Stomach (tissue), 4 donors: ENCODE results near the gene EXOC4.

Experiments
- POLR2A ChIP-seq, 4 donors: fragments of 450-650 bp; IDR thresholded peaks; one replicate each; pipeline ENCODE4 v1.6.1; 2016; ENCODE audit warnings: antibody characterized with exemption in 4 of 4, control low read depth in 2 of 4, mild to moderate bottlenecking in 1 of 4, moderate library complexity in 1 of 4
- TF ChIP-seq, protein P1 (sequence below), 7 experiments: fragments of 450-650 bp in 4 of 7; fragments of 200-600 bp in 3 of 7; sonication (generic) in 3 of 7; IDR thresholded peaks; one replicate each; pipeline ENCODE4 v1.5.1; 2016 to 2019; ENCODE audit warnings: antibody characterized with exemption in 7 of 7, control low read depth in 2 of 7, mild to moderate bottlenecking in 1 of 7

DNA sequence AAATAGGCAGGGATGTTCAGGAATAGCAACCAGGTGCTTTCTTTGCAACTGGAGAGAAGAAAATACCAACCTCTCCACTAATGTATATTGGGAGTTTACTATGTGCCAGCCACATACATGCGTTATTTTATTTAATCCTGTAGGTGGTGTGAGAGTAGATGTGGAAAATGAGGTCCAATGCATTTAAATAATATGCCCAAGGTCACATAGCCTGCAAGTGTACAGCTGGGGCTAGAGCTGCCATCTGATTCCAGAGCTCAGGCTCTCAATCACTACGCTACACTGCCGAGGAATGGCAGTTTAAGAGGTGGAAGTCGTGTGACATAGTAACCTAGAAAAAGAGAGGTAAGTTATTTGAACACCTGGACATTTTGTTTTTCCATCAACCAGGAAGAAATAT, 277.0 kb downstream of the EXOC4 start:
- TF ChIP-seq, protein P1, sequence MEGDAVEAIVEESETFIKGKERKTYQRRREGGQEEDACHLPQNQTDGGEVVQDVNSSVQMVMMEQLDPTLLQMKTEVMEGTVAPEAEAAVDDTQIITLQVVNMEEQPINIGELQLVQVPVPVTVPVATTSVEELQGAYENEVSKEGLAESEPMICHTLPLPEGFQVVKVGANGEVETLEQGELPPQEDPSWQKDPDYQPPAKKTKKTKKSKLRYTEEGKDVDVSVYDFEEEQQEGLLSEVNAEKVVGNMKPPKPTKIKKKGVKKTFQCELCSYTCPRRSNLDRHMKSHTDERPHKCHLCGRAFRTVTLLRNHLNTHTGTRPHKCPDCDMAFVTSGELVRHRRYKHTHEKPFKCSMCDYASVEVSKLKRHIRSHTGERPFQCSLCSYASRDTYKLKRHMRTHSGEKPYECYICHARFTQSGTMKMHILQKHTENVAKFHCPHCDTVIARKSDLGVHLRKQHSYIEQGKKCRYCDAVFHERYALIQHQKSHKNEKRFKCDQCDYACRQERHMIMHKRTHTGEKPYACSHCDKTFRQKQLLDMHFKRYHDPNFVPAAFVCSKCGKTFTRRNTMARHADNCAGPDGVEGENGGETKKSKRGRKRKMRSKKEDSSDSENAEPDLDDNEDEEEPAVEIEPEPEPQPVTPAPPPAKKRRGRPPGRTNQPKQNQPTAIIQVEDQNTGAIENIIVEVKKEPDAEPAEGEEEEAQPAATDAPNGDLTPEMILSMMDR (IDR thresholded peaks at IDR 0.05), result no peak
- TF ChIP-seq POLR2A (IDR thresholded peaks at IDR 0.05), result no peak
